A549 (cell line): ENCODE data around the gene CTRB2. TPM values are rescaled to one million over a fixed set of nuclear protein-coding genes. Genes with fewer than 3 reads are reported as not detected.

Source experiments
- ATAC-seq, 2 experiments: fragments of 200-7000 bp in 1 of 2; fragments of >200 bp in 1 of 2; cut with Nextera tagmentation in 1 of 2; cut with Tn5 transposase in 1 of 2; 3 replicates each; pipeline versions ENCODE4 v1.8.0 to v1.9.1; 2018 to 2020; ENCODE audit warnings: mild to moderate bottlenecking in 1 of 2, moderate library complexity in 1 of 2
- CTCF ChIA-PET: fragments of 300-600 bp; sonication (Branson Sonifier 250); formaldehyde crosslinking; extraction: SDS; loops from one replicate; lab custom pipeline; 2021; ENCODE audit warnings: antibody characterized with exemption, inconsistent platforms; lab: Yijun Ruan, JAX
- POLR2A ChIA-PET: fragments of 350-600 bp; formaldehyde crosslinking; extraction: SDS; loops from one replicate; lab custom pipeline; 2021; ENCODE audit warnings: antibody characterized with exemption, inconsistent platforms; lab: Yijun Ruan, JAX
- DNase-seq, 2 experiments: peaks; one replicate each; pipeline versions ENCODE4 v3.0.0 to v3.0.0-alpha.2; 2011 to 2016; ENCODE audit warnings: low read depth in 1 of 2, low spot score in 1 of 2
- FAIRE-seq: peaks from 2 replicates; lab custom pipeline; 2011; peaks lifted over from hg19 to GRCh38; lab: Jason Lieb, UNC
- H3K27ac ChIP-seq, 2 experiments: fragments of >200 bp; sonication (Bioruptor Twin); formaldehyde crosslinking; 3 replicates each; pipeline ENCODE4 v1.5.1; 2016 to 2017
- H3K4me1 ChIP-seq: fragments of >200 bp; sonication (Bioruptor Twin); formaldehyde crosslinking; 3 replicates; pipeline ENCODE4 v1.6.1; 2016
- H3K4me2 ChIP-seq: fragments of >200 bp; sonication (Bioruptor Twin); formaldehyde crosslinking; 3 replicates; pipeline ENCODE4 v1.6.1; 2016
- H3K4me3 ChIP-seq: fragments of >200 bp; sonication (Bioruptor Twin); formaldehyde crosslinking; 3 replicates; pipeline ENCODE4 v1.5.1; 2016
- H3K9me3 ChIP-seq: fragments of >200 bp; sonication (Bioruptor Twin); formaldehyde crosslinking; 3 replicates; pipeline ENCODE4 v1.6.1; 2016
- CHD4 ChIP-seq: fragments of 200-600 bp; sonication (generic); IDR thresholded peaks from 2 replicates; pipeline ENCODE4 v1.6.1; 2016; ENCODE audit warnings: antibody characterized with exemption, mild to moderate bottlenecking, borderline replicate concordance
- EHF ChIP-seq: fragments of 250-450 bp; sonication (Bioruptor Pico); IDR thresholded peaks from 2 replicates; pipeline ENCODE4 v1.5.0; 2020; ENCODE audit warnings: mild to moderate bottlenecking
- GATA3 ChIP-seq: IDR thresholded peaks from 2 replicates; pipeline ENCODE4 v1.6.1; 2012; ENCODE audit warnings: borderline replicate concordance
- JUNB ChIP-seq: fragments of >200 bp; sonication (Bioruptor Twin); formaldehyde crosslinking; IDR thresholded peaks from 2 replicates; pipeline ENCODE4 v1.6.1; 2016
- MAX ChIP-seq: IDR thresholded peaks from 2 replicates; pipeline ENCODE4 v1.6.1; 2012
- NFE2L2 ChIP-seq: fragments of 150-350 bp; conservative IDR thresholded peaks from 2 replicates; pipeline ENCODE4 v1.6.1; 2014; ENCODE audit warnings: low read length
- PHF8 ChIP-seq: fragments of 200-600 bp; sonication (generic); IDR thresholded peaks from 2 replicates; pipeline ENCODE4 v1.6.1; 2016; ENCODE audit warnings: low read depth, mild to moderate bottlenecking, antibody characterized with exemption, moderate library complexity, borderline replicate concordance
- POLR2AphosphoS2 ChIP-seq: conservative IDR thresholded peaks from 2 replicates; pipeline ENCODE4 v1.6.1; 2012; ENCODE audit warnings: low read length, improper control_type of control experiment, inconsistent platforms
- RAD21 ChIP-seq, 2 experiments: fragments of >200 bp in 1 of 2; sonication (Bioruptor Twin) in 1 of 2; formaldehyde crosslinking in 1 of 2; IDR thresholded peaks in 1 of 2; conservative IDR thresholded peaks in 1 of 2; 2 replicates in 1 of 2; 3 replicates in 1 of 2; pipeline ENCODE4 v1.6.1; 2012 to 2018; ENCODE audit warnings: inconsistent platforms in 1 of 2
- RARB ChIP-seq: fragments of 250-450 bp; sonication (Bioruptor Pico); IDR thresholded peaks from 2 replicates; pipeline ENCODE4 v1.8.0; 2021; ENCODE audit warnings: mild to moderate bottlenecking, moderate library complexity
- TP53 ChIP-seq: fragments of 250-450 bp; sonication (Bioruptor Pico); IDR thresholded peaks from 2 replicates; pipeline ENCODE4 v1.5.0; 2021; ENCODE audit warnings: mild to moderate bottlenecking, moderate library complexity
- ZNF302 ChIP-seq: fragments of 250-450 bp; sonication (Bioruptor Pico); IDR thresholded peaks from 2 replicates; pipeline ENCODE4 v1.9.0; 2021; ENCODE audit warnings: inconsistent platforms, mild to moderate bottlenecking, moderate library complexity
- WGBS: methylation state at CpG from one replicate; pipeline ENCODE4 v1.1.6; 2017; ENCODE audit errors: missing lambda C conversion rate; 5-methylcytosine and 5-hydroxymethylcytosine counted together
- polyA plus RNA-seq, 4 experiments: library from polyadenylated mRNA; depleted of rRNA in 3 of 4; stranded (reverse); fragments of >200 nt; fragmentation: RNase III in 1 of 4; extraction: RNeasy Plus Mini Kit Qiagen cat#74134 plus additional on column Dnase treatment in 1 of 4; gene quantifications; 2 replicates in 3 of 4; 3 replicates in 1 of 4; pipeline ENCODE4 v1.2.3, GENCODE V29; 2011 to 2017
- TF ChIP-seq, protein P1 (sequence below): IDR thresholded peaks from 2 replicates; pipeline ENCODE4 v1.6.1; 2012; ENCODE audit warnings: low read depth, borderline replicate concordance
- TF ChIP-seq, protein P2 (sequence below): fragments of 200-600 bp; sonication (generic); IDR thresholded peaks from 2 replicates; pipeline ENCODE4 v1.6.1; 2016; ENCODE audit warnings: antibody characterized with exemption, mild to moderate bottlenecking, moderate library complexity
- TF ChIP-seq, protein P3 (sequence below): fragments of 450-650 bp; IDR thresholded peaks from 2 replicates; pipeline ENCODE4 v1.6.1; 2014; ENCODE audit warnings: antibody characterized with exemption

Gene CTRB2
- polyA plus RNA-seq, 2 of the 4 experiments (the other 2 are of a cell fraction), result not detected

- Histone ChIP-seq H3K9me3 (no peaks in the 10 kb centered on the region), H3K4me1 (peaks cover 86% of the 10 kb centered on the region), H3K4me2 (peak overlapping the region; percentile 97), H3K27ac (peak overlapping the region; percentile 89 to 99), H3K4me3 (peak overlapping the region; percentile 74)
- no peak for FAIRE-seq
- TF ChIP-seq RAD21 (conservative IDR thresholded peaks at IDR 0.05 in 1 of 2, IDR thresholded peaks at IDR 0.05 in 1 of 2) (0 out of 5 replicates have a peak, but pooled peaks of 1 of the 2 experiments have one; percentile 8), EHF (CRISPR knock-in tag) (no peak)
- ChIA-PET POLR2A (interaction anchor here (0.6 to 3.4 kb wide), 8 partner anchors 11 to 184 kb away, joined by 3 to 15 read pairs (median 4); partner anchors contain the start of gene CFDP1), CTCF (interaction anchor here (0.6 to 11.7 kb wide), 10 partner anchors 12 to 174 kb away, joined by 3 to 139 read pairs (median 4); no protein-coding TSS in a partner anchor)
- peak in 1 of 2 experiments; percentile 63 for DNase-seq
- WGBS, result 3% methylated on average over 20 of the region's 29 CpGs
- peak; percentile 0 to 1; a peak in 2 of 6 replicates for ATAC-seq
These were observed 43.3 kb upstream of the CTRB2 start for GRCh38 chr16:75250089-75250808.

DNA sequence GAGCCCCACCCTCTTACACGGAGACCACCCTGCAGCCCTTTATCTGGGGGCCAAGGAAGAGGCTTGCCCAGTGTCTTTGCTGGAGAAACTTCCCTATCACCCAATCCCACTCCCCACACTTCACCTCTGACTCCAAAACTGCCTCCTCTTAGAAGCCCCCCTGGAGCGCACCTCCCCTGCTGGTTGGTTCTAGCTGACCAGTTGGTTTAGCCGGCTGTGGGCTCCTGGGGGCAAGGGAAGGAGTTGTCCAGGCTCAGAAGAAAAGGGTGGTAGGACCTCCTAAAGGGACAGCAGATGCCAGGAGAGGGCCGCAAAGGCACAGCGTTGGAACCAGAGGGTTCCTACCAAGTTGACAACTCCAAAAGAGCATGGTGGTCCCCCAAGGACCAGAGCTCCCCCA is 42.5 kb upstream of the CTRB2 start:
- Histone ChIP-seq H3K4me2 (peak overlapping the region; percentile 97), H3K4me3 (peak overlapping the region; percentile 74), H3K9me3 (no peaks in the 10 kb centered on the region), H3K4me1 (peaks cover 86% of the 10 kb centered on the region), H3K27ac (peak overlapping the region; percentile 89 to 99; a peak in 4 of 6 replicates)
- DNase-seq, result no peak
- ChIA-PET CTCF (interaction anchor here (1.0 to 11.7 kb wide), 5 partner anchors 11 to 137 kb away, joined by 3 to 139 read pairs (median 6); no protein-coding TSS in a partner anchor), POLR2A (interaction anchor here (0.8 to 3.4 kb wide), 2 partner anchors 56 to 136 kb away, joined by 3 to 15 read pairs; no protein-coding TSS in a partner anchor)
- FAIRE-seq, result no peak
- 66% methylated on average over 5 of the region's 5 CpGs for WGBS
- no peak for ATAC-seq
- TF ChIP-seq PHF8, result no peak
- TF ChIP-seq TP53 (CRISPR knock-in tag), result no peak
- no peak for TF ChIP-seq ZNF302 (CRISPR knock-in tag)
- no peak for TF ChIP-seq RARB
- TF ChIP-seq EHF (CRISPR knock-in tag), result no peak
- TF ChIP-seq, protein P1, sequence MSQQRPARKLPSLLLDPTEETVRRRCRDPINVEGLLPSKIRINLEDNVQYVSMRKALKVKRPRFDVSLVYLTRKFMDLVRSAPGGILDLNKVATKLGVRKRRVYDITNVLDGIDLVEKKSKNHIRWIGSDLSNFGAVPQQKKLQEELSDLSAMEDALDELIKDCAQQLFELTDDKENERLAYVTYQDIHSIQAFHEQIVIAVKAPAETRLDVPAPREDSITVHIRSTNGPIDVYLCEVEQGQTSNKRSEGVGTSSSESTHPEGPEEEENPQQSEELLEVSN, result no peak
- TF ChIP-seq, protein P2, sequence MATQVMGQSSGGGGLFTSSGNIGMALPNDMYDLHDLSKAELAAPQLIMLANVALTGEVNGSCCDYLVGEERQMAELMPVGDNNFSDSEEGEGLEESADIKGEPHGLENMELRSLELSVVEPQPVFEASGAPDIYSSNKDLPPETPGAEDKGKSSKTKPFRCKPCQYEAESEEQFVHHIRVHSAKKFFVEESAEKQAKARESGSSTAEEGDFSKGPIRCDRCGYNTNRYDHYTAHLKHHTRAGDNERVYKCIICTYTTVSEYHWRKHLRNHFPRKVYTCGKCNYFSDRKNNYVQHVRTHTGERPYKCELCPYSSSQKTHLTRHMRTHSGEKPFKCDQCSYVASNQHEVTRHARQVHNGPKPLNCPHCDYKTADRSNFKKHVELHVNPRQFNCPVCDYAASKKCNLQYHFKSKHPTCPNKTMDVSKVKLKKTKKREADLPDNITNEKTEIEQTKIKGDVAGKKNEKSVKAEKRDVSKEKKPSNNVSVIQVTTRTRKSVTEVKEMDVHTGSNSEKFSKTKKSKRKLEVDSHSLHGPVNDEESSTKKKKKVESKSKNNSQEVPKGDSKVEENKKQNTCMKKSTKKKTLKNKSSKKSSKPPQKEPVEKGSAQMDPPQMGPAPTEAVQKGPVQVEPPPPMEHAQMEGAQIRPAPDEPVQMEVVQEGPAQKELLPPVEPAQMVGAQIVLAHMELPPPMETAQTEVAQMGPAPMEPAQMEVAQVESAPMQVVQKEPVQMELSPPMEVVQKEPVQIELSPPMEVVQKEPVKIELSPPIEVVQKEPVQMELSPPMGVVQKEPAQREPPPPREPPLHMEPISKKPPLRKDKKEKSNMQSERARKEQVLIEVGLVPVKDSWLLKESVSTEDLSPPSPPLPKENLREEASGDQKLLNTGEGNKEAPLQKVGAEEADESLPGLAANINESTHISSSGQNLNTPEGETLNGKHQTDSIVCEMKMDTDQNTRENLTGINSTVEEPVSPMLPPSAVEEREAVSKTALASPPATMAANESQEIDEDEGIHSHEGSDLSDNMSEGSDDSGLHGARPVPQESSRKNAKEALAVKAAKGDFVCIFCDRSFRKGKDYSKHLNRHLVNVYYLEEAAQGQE, result no peak
- TF ChIP-seq JUNB, result no peak
- TF ChIP-seq CHD4, result no peak
- no peak for TF ChIP-seq POLR2AphosphoS2
- TF ChIP-seq GATA3, result no peak
- no peak for TF ChIP-seq NFE2L2
- TF ChIP-seq MAX, result no peak
- TF ChIP-seq, protein P3, sequence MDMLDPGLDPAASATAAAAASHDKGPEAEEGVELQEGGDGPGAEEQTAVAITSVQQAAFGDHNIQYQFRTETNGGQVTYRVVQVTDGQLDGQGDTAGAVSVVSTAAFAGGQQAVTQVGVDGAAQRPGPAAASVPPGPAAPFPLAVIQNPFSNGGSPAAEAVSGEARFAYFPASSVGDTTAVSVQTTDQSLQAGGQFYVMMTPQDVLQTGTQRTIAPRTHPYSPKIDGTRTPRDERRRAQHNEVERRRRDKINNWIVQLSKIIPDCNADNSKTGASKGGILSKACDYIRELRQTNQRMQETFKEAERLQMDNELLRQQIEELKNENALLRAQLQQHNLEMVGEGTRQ, result no peak
